ENCODE data around the gene ADGRL1. TPM values are rescaled to one million over a fixed set of nuclear protein-coding genes. Genes with fewer than 3 reads are reported as not detected.

Gene ADGRL1
- total RNA-seq, 1 experiment from 2014 or later: 117 TPM

DNA sequence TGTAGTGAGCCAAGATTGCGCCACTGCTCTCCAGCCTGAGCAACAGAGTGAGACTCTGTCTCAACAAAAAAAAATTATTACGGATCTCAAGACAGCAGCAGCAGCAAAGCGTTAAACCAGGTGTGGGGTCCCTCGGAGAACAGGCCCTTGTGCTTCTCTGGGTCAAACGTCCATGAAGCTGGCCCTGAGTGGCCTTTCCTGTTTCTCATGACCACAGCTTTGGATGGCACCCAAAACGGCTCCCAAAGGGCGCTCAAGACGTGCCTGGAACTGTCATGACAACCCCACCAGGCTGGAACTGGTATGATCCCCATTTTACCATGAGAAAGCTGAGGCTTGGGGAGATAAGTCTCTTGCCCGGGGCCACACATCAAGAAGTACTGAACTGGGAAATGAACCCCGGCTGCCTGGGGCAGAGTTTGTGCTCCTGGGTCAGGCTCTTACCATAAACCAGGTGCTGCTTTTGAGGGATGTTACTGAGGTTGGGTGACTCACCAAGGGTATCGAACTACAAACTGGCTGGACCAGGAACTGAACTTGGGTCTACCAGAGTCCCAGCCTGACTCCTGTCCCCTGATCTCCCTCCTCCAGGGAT, 103.8 kb downstream of the ADGRL1 start:
- WGBS (ENCODE audit: extremely low coverage, insufficient read length, low lambda C conversion rate): no CpG with 5 or more reads among the region's 11 CpGs
- Histone ChIP-seq H2BK12ac (ENCODE audit: insufficient read length, low read depth, low read length) (no peak overlapping the region), H3K23me2 (ENCODE audit: insufficient read length, low read depth, low read length, poor library complexity, severe bottlenecking) (no peaks in the 10 kb centered on the region), H4K91ac (ENCODE audit: insufficient read length, low read depth, low read length) (no peak overlapping the region), H4K20me1 (ENCODE audit: control insufficient read depth, insufficient read depth, insufficient read length) (no peaks in the 10 kb centered on the region), H3K9ac (ENCODE audit: extremely low read depth, insufficient read length, low read length) (no peak overlapping the region), H3K27ac (ENCODE audit: insufficient read length, low read depth, low read length) (no peak overlapping the region), H3K56ac (ENCODE audit: insufficient read length, low read depth, low read length) (no peak overlapping the region), H3K4ac (ENCODE audit: low read depth, low read length) (no peak overlapping the region), H3K4me2 (ENCODE audit: insufficient read depth, insufficient read length, low read length) (no peak overlapping the region), H3K23ac (ENCODE audit: insufficient read length, low read depth, low read length) (no peak overlapping the region), H2BK120ac (ENCODE audit: low read depth, low read length, poor library complexity, severe bottlenecking) (no peak overlapping the region), H2BK5ac (ENCODE audit: insufficient read length, low read length) (no peak overlapping the region), H3K9me3 (ENCODE audit: control insufficient read depth, low read depth, low read length) (no peaks in the 10 kb centered on the region), H2AFZ (ENCODE audit: low read length) (no peak overlapping the region), H3K4me1 (ENCODE audit: insufficient read depth, low read length) (no peaks in the 10 kb centered on the region), H4K8ac (replicated peaks; ENCODE audit: insufficient read length, low read depth, low read length) (no peak overlapping the region), H2AK5ac (ENCODE audit: insufficient read length, low read length) (no peak overlapping the region), H3T11ph (ENCODE audit: low read length) (no peak overlapping the region), H3K79me1 (ENCODE audit: insufficient read depth, low read depth, low read length, poor library complexity, severe bottlenecking) (no peaks in the 10 kb centered on the region), H3K79me2 (ENCODE audit: insufficient read depth, low read length) (no peaks in the 10 kb centered on the region), H2BK20ac (ENCODE audit: low read depth, low read length, poor library complexity, severe bottlenecking) (no peak overlapping the region), H3K18ac (ENCODE audit: insufficient read length, low read depth, low read length) (no peak overlapping the region), H3K14ac (ENCODE audit: insufficient read depth, low read length) (no peak overlapping the region), H2BK15ac (ENCODE audit: low read depth, low read length) (no peak overlapping the region), H3K27me3 (ENCODE audit: insufficient read depth, low read length) (no peaks in the 10 kb centered on the region), H4K5ac (ENCODE audit: insufficient read length, low read depth, low read length) (no peak overlapping the region)
- H3K27me3 Mint-ChIP-seq (ENCODE audit: low read depth): no peaks in the 10 kb centered on the region
- H3K27ac Mint-ChIP-seq: no peak overlapping the region; a peak in 1 of 7 replicates
- no peak for DNase-seq
- peaks cover 2 to 32% (median 9%) of the 10 kb centered on the region in 3 experiments; a peak in 5 of 7 replicates for H3K36me3 Mint-ChIP-seq (ENCODE audit: insufficient read depth in 1 of 3, low read depth in 3 of 3)
- H3K4me1 Mint-ChIP-seq: no peaks in the 10 kb centered on the region
- TF ChIP-seq, protein P1, sequence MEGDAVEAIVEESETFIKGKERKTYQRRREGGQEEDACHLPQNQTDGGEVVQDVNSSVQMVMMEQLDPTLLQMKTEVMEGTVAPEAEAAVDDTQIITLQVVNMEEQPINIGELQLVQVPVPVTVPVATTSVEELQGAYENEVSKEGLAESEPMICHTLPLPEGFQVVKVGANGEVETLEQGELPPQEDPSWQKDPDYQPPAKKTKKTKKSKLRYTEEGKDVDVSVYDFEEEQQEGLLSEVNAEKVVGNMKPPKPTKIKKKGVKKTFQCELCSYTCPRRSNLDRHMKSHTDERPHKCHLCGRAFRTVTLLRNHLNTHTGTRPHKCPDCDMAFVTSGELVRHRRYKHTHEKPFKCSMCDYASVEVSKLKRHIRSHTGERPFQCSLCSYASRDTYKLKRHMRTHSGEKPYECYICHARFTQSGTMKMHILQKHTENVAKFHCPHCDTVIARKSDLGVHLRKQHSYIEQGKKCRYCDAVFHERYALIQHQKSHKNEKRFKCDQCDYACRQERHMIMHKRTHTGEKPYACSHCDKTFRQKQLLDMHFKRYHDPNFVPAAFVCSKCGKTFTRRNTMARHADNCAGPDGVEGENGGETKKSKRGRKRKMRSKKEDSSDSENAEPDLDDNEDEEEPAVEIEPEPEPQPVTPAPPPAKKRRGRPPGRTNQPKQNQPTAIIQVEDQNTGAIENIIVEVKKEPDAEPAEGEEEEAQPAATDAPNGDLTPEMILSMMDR (conservative IDR thresholded peaks at IDR 0.05): no peak
- H3K4me3 Mint-ChIP-seq: no peak overlapping the region
- H3K9me3 Mint-ChIP-seq: no peaks in the 10 kb centered on the region

Data from H9 (cell line).